HG03280 (cell line): ENCODE results near the gene DPP6.

ENCODE experiments used
- ATAC-seq: cut with Tn5 transposase; IDR thresholded peaks from one replicate; pipeline ENCODE4 v1.9.1; 2021; ENCODE audit warnings: mild to moderate bottlenecking, moderate library complexity; ENCODE audit not compliant: unreplicated experiment

Gene DPP6

DNA sequence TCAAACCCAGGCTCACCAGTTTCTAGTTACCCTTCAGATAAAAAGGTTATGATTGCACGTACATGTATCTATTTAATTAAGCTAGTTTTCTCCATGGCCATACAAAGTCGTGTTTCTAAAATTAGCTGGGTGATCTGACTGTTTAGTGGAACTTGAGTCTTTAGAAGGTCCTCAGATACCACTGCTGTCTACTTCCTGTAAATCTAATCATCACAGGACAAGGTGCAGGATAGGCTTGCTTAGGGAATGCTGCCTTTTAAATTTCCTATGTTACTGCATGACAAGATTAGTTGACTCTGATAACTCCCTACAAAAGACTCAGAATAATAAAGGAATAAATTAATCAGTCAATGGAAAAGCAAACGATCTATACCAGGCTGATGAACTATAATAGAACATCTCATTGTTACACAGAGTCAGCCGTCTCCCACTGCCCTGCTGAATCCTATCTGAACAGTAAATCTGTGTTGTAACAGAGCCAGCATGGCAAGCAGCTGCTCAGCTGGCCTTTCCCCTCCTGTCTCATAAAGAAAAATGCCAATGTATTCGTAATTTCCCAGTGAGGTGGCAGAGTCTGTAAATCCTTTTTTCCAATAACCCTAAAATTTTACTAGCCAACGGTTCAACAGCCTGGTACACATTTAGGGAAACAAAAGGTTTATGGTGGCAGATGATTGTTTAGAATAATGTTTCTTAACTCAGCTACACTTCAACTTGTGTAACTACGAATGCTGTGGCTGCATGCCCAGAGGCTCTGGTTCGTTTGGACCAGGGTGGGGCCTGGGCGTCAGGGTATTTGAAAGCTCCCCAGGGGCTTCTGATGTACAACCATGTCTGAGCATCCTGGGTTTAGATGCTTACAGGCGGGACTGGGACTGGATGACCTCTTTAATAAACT is 632.7 kb downstream of the DPP6 start:
- ATAC-seq, result no peak

DNA sequence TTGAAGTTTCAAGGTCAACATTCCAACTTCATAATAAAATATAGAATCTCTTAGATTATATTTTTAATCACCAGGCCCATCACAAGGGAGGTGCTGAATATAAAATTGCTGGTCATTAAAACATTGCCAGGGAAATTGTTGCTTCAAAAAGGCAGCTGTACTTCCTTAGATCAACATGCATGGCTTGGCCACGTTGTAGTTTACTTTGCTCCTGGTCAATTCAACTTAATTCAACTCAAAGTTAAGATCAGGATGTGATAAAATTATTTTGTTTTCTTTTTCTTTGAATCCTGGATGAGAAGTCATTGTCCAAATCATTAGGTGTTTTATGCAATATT is 633.3 kb downstream of the DPP6 start:
- ATAC-seq, result no peak

DNA sequence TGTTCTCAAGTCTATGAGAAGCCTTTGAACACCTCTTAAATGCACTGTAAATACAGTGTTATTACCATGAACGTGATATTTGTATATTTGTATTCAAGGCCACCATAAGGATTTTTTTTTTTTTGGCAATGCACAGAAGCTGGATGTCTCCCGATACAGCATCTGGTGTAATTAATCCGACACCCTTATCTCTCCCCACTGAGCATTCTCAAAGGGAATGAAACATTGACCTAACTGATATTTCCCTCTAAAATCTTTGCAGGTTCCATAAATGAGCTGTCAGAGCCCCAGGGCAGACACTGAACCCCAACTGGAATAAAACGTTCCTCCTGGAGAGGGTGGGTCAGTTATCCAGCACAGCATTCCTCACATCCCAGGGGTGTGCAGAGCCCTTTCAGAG is 634.1 kb downstream of the DPP6 start:
- no peak for ATAC-seq

DNA sequence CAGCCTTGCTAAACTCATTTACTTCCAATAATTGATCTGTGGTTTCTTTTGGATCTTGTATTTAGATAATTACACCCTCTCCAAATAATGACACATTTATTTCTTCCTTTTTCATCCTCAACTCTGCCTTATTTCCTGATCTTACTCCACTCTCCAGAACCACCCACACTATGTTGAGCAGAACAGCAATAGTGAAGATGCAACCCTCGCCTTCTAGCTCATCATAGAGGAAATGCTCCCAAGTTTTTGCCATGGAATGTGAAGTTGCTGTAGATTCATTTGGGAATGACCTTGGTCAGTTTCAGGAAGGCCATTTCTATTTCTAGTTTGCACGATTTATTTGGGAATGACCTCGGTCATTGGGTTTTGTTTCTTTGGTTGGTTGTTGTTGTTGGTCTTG is 636.8 kb downstream of the DPP6 start:
- ATAC-seq, result no peak

DNA sequence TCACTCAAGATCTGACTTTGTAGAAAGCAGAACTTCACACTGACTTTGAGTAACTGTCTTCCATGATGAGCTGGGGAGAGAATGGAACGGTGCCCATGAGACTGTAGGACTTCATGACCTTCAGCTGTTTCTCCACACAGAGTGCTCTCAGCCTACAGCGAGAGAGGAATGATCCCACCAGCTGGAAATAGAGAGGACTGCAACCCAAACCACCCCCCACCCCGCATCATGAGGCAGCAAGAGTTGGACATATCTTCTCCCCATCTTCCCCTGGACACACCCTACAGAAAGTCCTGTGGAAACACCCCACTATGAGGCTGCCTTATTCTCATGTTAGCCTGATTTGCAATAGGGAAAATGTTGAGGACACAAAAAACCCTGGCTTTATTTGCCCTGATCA is 638.2 kb downstream of the DPP6 start:
- ATAC-seq, result no peak

DNA sequence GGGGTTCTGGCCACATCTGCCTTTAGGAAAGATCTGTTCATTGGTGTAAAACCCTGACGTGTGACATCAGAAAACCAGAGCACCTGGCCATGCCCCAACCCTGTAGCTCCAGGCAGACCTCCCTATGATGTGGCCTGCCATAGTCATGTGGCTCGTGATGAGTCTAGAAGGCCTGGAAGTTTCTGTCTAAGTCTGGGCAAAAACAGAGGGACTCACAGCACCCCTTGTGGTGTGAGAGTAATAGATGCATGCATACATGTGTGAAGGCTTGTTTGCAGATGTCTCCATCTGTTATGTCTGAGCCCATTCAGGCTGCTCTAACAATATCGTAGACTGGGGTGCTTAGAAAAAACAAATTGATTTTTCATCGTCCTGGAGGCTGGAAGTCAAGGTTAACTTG is 641.5 kb downstream of the DPP6 start:
- no peak for ATAC-seq

DNA sequence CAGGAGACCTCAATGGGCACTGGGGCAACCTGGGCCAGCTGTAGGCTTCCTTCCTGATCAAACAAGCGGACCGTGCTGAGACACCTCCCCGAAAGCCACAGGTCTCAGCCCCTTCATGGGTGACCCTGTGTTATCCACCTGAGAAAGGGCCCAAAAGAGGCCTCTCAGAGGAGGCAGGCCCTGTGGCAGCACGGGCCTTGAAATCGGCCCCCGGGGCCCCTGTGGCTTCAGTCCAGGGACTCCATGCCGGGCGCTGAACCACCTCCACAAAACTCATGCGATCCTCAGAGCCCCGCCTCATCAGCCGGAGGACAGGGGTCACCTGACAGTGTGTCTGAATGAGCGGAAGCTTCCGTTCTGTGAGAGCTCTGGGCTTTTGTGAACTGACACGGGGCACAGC is 643.6 kb downstream of the DPP6 start:
- no peak for ATAC-seq

DNA sequence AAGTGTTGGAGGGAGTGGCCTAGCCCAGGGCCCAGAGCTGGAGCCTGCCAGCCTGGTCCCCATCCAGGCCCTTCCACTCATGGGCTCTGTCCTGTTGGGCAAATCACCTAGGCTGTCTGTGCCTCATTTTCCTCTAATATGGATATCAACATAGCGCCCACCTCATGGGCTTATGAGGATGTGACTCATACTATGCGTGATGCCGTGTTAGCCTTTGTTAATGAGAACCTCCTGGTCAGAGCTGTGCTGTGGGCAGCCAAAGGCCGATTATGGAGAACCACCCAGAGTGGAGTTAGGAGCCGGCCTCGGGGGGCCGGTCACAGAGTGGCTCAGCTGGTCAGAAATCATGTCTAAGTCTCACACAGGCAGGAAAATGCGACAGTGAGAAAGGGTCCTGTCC is 644.4 kb downstream of the DPP6 start:
- ATAC-seq, result no peak

DNA sequence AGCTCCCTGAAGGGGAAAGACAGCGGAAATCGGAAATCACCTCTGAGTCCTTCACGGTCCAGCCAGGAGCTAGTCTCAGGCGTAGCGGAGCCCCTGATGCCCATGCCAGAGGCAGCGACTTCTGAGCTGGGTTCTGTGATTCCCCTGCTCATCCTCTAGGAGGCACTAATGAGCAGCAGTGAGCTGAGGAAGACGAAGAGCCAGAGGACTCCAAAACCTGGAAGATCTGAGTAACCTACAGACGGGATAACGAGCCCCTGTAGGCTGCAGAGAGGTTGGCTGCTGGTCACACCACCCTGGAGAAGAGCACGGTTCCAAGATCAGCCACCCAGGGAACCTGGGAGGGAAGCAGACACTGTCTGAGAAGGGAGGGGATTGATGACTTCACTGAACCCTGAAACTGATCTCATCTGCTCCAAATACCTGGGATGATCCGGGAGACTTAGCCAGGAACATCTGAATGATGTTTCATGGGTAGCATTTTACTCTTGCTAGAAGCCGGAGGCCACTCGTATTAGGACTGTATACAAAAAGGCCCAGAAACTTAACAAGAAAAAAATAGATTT is 646.6 kb downstream of the DPP6 start:
- ATAC-seq, result no peak

DNA sequence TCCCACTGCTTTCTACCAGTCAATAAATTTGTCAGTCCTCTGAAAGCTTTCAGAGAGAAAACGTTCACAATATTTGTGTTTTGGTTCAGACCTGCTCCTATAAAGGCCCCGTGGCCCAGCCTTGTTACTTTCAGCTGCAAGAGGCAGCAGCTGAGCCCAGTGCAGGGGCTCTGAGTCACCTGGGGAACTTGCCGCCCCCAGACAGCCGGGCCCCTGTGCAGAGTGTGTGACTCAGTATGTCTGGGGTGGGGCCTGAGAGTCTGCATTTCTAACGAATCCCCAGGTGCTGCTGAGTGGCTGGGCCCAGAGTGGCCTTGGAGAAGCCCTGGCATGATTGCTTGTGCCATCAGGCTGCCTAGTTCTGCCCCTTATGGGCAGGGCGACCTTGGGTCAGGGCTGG is 647.2 kb downstream of the DPP6 start:
- no peak for ATAC-seq

DNA sequence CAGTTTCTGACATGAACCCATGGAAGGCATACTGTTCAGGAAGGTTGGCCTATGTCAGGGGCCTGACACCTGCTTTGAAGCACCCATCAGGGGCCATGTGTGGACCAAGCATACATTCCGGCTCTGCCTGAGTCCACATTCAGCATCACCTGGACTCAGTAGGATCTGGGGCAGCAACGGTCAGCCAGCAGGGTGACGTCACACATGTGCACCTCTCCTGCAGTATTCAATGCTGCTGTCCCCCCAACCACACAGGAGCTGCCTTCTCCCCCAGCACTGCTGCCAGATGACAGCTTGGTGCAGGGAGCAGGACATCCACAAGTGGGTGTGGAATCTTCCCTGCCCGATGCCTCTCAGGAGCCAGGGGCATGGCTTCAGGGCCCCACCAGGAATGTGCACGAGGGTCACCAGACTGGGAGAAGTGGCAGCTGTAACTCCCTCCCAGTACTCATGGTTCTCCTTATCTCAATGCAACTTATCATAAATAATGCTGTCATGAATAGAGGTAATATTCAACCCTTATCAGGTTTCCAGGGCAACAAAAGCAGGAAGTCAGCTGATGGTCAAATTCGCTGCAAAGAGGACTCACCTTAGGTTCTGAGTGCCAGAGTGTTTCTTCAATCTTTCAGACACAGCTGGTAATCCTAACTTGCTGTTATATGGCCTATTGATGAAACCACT is 657.8 kb downstream of the DPP6 start:
- ATAC-seq, result no peak

DNA sequence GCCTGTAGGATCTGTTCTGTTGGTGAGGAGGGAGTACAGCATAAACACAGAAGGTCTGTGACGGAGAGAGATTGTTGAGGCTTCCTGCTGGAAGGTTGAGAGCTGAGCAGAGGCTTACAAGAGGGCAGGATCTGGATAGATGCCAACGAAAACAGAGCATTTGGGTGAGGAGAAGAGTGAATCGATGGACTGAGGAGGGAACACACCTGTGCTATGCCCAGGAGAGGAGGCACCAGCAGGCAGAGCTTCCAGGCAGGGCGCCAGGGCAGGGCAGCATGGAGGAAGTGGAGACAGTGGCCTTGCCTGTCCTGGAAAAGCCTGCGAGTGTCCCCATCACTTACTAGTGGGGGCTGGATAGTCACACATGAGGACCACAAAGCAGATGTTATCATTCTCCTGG is 667.8 kb downstream of the DPP6 start:
- no peak for ATAC-seq

DNA sequence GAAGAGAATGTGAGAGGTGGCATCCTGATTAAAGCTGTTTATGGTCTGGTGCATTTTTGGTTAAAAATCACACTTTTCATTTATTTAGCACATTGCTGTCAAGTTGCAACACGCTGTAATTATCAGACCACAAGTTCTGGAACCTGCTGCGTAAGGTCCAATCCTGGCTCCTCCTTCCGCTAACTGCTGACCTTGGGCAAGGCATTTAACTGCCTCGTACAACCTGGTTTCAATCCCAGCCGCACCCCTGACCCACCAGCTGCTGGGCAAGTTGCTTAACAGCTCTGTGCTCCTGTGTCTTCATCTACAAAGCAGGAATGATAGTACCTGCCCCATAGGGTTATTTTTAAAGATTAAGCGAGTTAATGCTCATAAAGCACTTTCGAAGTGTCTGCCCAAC is 668.9 kb downstream of the DPP6 start:
- no peak for ATAC-seq

DNA sequence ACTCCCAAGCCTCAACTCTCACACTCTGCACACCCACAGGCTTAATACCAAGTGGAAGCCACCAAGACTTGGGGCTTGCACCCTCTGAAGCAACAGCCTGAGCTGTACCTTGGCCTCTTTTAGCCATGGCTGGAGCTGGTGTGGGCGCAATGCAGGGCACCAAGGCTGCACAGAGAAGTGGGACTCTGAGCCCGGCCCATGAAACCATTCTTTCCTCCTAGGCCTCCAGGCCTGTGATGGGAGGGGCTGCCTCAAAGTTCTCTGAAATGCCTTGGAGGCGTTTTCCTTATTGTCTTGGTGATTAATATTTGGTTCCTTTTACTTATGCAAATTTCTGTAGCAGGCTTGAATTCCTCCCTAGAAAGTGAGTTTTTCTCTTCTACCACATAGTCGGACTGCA is 674.2 kb downstream of the DPP6 start:
- no peak for ATAC-seq

DNA sequence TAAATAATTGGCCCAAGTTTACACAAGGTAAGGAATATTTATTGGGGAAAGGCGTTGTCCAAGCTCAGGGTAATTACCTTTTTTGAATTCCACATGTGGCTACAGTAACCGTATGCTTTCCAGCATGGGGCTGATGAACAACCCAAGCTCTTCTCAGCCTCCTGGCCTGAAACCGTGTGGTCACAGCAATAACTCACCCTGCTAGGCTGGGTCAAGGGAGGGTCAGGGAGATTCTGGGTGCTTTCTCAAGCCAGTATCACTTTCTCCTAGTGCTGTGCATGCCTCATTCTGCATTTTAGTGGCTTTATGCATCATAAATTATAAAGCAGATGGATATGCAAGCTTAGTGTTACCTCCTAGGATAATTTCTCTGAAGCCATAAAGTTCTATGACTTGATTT is 676.9 kb downstream of the DPP6 start:
- ATAC-seq, result no peak

DNA sequence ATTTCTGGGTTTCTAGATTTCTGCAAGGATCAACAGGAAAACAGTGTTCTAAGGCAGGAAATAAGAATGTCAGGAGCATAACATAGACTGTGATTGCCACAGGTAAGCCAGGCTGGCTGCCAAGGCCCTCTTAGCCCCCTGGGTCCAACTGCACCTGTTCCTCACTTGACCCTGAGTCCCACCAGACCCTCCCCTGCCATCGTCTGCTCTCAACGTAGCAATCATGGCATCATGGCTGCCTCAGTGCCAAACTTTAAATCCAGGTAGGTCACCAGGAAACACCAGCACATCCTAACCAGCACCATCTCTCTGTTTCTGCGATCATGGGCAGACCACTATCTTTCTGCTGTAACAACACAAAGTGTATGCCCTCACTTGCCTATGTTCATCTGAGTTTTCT is 683.6 kb downstream of the DPP6 start:
- ATAC-seq, result no peak

DNA sequence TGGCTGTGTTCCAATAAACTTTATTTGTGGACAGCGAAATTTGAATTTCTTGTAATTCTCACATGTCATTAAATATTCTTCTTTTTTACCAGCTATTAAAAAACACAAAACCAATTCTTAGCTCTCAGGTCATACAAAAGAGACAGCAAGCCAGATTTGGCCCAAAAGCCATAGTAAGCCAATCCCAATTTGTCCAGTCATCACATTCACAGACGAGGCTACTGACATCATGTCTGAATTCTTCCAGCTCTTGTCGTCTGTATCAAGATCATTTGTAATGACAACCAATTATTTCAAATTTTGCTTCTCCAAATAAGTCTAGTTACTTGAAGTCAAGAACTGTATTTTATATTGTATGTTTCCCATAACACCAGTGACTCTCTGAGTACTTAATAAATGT is 684.2 kb downstream of the DPP6 start:
- ATAC-seq, result no peak

DNA sequence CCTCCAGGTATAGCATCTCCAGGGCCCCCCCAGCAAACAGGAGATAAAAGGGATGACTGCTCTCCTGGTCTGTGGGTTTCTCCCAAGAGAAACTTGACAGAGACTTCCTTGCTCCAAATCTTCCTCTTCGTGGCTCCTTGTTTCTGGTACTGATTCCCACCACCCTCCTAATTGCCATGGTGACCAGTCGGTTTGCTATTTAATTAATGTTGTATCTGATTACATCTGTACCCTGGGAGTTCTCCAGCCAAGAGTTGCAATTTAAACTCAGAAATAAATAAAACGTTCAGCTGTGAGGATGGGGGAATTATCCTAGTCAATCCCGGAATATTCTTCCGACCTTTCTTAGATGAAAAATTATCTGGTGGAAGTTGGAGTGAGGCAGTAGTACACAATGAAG is 686.0 kb downstream of the DPP6 start:
- ATAC-seq, result no peak

DNA sequence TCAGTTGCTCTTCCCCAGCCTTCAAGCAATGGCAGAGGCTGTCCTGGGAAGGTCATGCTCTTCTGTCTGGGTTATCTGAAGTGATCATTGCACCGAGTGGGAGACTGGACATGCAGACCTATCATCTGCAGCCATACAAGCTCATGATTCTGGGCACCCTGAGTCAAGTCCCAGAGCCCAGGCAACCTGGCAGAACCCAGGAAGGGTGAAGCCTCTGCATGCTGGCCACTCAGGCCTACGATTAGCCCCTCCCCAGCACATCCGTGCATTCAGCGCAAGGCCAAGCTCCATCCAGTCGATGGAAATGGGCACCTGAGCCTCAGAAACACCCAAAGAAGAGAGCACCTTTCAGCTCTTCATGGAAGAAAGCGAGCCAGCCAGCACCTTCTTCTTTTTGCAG is 688.9 kb downstream of the DPP6 start:
- ATAC-seq, result no peak

DNA sequence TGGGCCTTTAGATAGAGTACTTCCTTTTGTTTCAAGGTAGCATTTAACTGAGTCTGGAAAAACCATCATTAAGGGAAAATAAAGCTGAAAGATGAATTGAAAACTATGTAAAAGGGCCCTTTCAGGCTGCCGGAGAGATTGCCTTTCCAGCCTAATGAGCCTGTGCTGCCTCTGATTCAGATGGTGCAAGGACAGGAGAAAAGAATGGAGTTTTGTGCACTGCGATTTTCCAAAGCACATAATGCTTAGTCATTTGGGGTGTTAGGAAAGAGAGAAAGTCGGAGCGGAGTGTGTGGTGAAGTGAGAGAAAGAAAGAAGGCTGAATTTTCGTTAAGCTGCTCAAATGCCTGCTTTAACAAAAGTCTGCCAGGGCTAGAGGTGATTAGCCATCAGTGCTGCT is 691.0 kb downstream of the DPP6 start:
- no peak for ATAC-seq

DNA sequence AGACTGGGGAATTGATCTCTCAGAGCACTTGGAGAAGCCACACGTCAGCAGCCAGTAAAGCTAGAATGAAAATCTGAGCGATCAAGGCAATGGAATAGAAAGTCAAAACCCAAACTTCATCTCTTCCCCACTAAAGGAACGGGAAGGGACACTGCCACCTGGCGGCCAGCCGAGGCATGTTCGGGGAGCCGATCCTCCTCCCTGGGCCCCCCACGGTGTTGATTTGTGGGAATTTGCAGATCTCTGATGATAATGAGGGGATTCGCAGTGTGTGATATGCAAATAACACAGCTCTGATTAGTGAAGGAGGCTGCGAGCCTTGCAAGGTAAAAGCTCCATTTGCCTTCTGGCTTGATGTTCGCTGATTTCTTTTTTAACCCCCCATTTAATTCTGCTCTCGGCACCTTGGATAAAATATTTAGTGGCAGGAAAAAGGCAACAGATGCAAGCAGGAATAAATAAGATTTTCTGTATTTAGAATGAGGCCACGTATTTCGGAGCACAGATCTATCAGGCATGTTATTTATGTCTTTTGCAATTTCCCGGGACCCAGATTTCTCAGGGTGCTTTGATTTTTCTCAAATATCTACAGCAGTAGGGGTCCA is 692.2 kb downstream of the DPP6 start:
- ATAC-seq, result no peak

DNA sequence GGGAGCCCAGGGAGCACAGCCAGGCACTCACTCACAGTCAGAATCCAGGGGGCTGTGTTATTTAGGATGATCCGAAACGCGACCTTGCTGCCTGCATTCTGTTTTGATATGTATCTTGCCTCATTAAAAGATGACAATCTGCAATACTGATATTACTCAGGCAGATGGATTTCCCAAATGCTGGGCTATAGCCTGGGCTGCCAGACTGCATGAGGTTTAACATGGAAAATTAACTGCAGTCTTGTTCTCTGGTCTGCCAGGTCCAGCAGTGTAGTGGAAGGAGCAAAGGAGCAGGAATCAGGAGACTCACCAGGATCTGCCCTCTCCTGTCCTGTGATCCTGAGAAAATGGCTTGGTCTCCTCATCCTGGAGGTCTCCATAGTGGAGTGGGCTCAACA is 692.7 kb downstream of the DPP6 start:
- ATAC-seq, result no peak
